Measurements from ENCODE around the gene DBF4B. TPM values are rescaled to one million over a fixed set of nuclear protein-coding genes. Genes with fewer than 3 reads are reported as not detected.

DBF4B gene
- total and polyA plus RNA-seq, 10 of the 15 experiments (the other 5 are each of a cell fraction or from before 2014, with no cell fraction given), result 2.4 to 24.6 (median 16.9) TPM

DNA sequence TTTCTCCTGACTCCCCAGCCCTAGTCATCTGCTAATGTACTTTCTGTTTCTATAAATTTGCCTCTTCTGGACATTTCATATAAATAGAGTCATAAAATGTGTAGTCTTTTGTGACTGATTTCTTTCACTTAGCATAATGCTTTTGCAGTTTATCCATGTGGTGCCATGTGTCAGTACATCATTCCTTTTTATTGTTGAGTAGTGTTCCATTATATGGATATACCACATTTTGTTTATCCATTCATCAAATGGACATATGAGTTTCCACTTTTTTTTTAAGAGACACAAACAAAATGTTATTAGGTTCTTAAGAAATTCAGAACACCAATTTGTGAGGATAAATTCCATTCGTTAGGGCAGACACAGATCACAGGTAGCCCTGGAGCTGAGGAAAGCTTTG is 11.0 kb downstream of the DBF4B start:
- no peak for ATAC-seq

More for the DNA sequence above, 11.0 kb downstream of the DBF4B start:
- no peak overlapping the region for H3K27ac ChIP-seq (ENCODE audit: control insufficient read depth, insufficient read depth)
- H3K4me2 ChIP-seq (ENCODE audit: control insufficient read depth, insufficient read depth), result no peak overlapping the region
- H3K79me2 ChIP-seq (ENCODE audit: control insufficient read depth, insufficient read depth, low read length), result no peaks in the 10 kb centered on the region
- H3K9me3 ChIP-seq (replicated peaks; ENCODE audit: control insufficient read depth, insufficient read depth, low read length), result no peaks in the 10 kb centered on the region
- ChIA-PET RAD21 (ENCODE audit: unreplicated experiment) (no interaction called here), POLR2A (no interaction called here), CTCF (no interaction called here), SMC1A (ENCODE audit: uncharacterized antibody, unreplicated experiment) (no interaction called here)
- FAIRE-seq (no peak), DNase-seq (ENCODE audit: low read depth, low spot score) (no peak)
- WGBS (ENCODE audit: insufficient coverage, insufficient replicate concordance, low lambda C conversion rate, missing lambda C conversion rate), result 91% methylated on average over 1 of the region's 1 CpG
- in situ Hi-C loops (cut with MboI), result no loop called here
- H3K36me3 ChIP-seq (ENCODE audit: control insufficient read depth in 2 of 2, insufficient read depth in 2 of 2, low read length in 1 of 2), result peaks cover 3 to 9% of the 10 kb centered on the region in 2 experiments; a peak in 3 of 4 replicates
- H4K20me1 ChIP-seq (ENCODE audit: control insufficient read depth, insufficient read depth), result no peaks in the 10 kb centered on the region
- H3K9ac ChIP-seq (ENCODE audit: control insufficient read depth, insufficient read depth, low read length), result no peak overlapping the region
- no TSS peak for BruUV-seq (replicated peaks)
- TF ChIP-seq IKZF1 (conservative IDR thresholded peaks at IDR 0.05) (no peak), SRF (IDR thresholded peaks at IDR 0.05; ENCODE audit: low read depth in 2 of 2, low read length in 2 of 2) (no peak), ESRRA (IDR thresholded peaks at IDR 0.05; ENCODE audit: low read length) (no peak), EGR1 (IDR thresholded peaks at IDR 0.05; ENCODE audit: borderline replicate concordance in 1 of 2, low read depth in 2 of 2, low read length in 2 of 2) (no peak), RAD21 (IDR thresholded peaks at IDR 0.05; ENCODE audit: insufficient read depth, low read depth, low read length) (no peak), TCF12 (IDR thresholded peaks at IDR 0.05; ENCODE audit: low read depth, low read length) (no peak), ZNF622 (IDR thresholded peaks at IDR 0.05) (no peak), BHLHE40 (IDR thresholded peaks at IDR 0.05; ENCODE audit: borderline replicate concordance in 1 of 2, low read depth in 2 of 2, low read length in 1 of 2) (no peak), YBX1 (IDR thresholded peaks at IDR 0.05) (no peak), CREM (IDR thresholded peaks at IDR 0.05; ENCODE audit: low read depth) (no peak), RELA (IDR thresholded peaks at IDR 0.05; ENCODE audit: borderline replicate concordance, partially characterized antibody) (no peak), CHD1 (IDR thresholded peaks at IDR 0.05; ENCODE audit: low read depth, low read length) (no peak), MXI1 (IDR thresholded peaks at IDR 0.05; ENCODE audit: low read depth, low read length) (no peak), CBX5 (IDR thresholded peaks at IDR 0.05; ENCODE audit: low read depth) (no peak), IRF4 (IDR thresholded peaks at IDR 0.05; ENCODE audit: low read depth, low read length) (no peak), BCL11A (IDR thresholded peaks at IDR 0.05; ENCODE audit: low read depth, low read length) (no peak)
- TF ChIP-seq, protein P1, sequence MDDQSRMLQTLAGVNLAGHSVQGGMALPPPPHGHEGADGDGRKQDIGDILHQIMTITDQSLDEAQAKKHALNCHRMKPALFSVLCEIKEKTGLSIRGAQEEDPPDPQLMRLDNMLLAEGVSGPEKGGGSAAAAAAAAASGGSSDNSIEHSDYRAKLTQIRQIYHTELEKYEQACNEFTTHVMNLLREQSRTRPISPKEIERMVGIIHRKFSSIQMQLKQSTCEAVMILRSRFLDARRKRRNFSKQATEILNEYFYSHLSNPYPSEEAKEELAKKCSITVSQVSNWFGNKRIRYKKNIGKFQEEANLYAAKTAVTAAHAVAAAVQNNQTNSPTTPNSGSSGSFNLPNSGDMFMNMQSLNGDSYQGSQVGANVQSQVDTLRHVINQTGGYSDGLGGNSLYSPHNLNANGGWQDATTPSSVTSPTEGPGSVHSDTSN (IDR thresholded peaks at IDR 0.05; ENCODE audit: insufficient replicate concordance, low read depth, low read length), result no peak
- TF ChIP-seq, protein P2, sequence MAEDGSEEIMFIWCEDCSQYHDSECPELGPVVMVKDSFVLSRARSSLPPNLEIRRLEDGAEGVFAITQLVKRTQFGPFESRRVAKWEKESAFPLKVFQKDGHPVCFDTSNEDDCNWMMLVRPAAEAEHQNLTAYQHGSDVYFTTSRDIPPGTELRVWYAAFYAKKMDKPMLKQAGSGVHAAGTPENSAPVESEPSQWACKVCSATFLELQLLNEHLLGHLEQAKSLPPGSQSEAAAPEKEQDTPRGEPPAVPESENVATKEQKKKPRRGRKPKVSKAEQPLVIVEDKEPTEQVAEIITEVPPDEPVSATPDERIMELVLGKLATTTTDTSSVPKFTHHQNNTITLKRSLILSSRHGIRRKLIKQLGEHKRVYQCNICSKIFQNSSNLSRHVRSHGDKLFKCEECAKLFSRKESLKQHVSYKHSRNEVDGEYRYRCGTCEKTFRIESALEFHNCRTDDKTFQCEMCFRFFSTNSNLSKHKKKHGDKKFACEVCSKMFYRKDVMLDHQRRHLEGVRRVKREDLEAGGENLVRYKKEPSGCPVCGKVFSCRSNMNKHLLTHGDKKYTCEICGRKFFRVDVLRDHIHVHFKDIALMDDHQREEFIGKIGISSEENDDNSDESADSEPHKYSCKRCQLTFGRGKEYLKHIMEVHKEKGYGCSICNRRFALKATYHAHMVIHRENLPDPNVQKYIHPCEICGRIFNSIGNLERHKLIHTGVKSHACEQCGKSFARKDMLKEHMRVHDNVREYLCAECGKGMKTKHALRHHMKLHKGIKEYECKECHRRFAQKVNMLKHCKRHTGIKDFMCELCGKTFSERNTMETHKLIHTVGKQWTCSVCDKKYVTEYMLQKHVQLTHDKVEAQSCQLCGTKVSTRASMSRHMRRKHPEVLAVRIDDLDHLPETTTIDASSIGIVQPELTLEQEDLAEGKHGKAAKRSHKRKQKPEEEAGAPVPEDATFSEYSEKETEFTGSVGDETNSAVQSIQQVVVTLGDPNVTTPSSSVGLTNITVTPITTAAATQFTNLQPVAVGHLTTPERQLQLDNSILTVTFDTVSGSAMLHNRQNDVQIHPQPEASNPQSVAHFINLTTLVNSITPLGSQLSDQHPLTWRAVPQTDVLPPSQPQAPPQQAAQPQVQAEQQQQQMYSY (CRISPR knock-in tag; IDR thresholded peaks at IDR 0.05), result no peak
- H2AFZ ChIP-seq (ENCODE audit: control insufficient read depth, low read depth, low read length), result no peak overlapping the region
- no peak overlapping the region for H3K4me3 ChIP-seq
- intact Hi-C loops (cut with micrococcal nuclease; ENCODE audit: unreplicated experiment), result no loop called here
- H3K4me1 ChIP-seq (ENCODE audit: control insufficient read depth, insufficient read depth, low read length), result no peaks in the 10 kb centered on the region
- H3K27me3 ChIP-seq (replicated peaks in 1 of 2; ENCODE audit: control insufficient read depth in 2 of 2, insufficient read depth in 2 of 2, low read length in 1 of 2), result no peaks in the 10 kb centered on the region

Measured in GM12878 (cell line).